ENCODE data around the gene CCDC85C. TPM values are rescaled to one million over a fixed set of nuclear protein-coding genes. Genes with fewer than 3 reads are reported as not detected.

Gene CCDC85C
- polyA plus RNA-seq, 1 of the 3 experiments (the other 2 are of a cell fraction): 9.6 TPM

- H3K4me3 ChIP-seq (ENCODE audit: low read depth in 2 of 2, low read length in 1 of 2): no peak overlapping the region
- H3K4me1 ChIP-seq (ENCODE audit: control insufficient read depth in 1 of 2, insufficient read depth in 2 of 2, low read depth in 1 of 2, low read length in 1 of 2): peaks cover 18 to 76% of the 10 kb centered on the region in 2 experiments
- H4K20me1 ChIP-seq (ENCODE audit: insufficient read depth): peaks cover 51% of the 10 kb centered on the region
- H3K9ac ChIP-seq: no peak overlapping the region
- no peaks in the 10 kb centered on the region for H3K27me3 ChIP-seq (ENCODE audit: insufficient read depth)
- peaks cover 88% of the 10 kb centered on the region for H3K79me2 ChIP-seq (ENCODE audit: insufficient read depth)
- no peaks in the 10 kb centered on the region for H3K36me3 ChIP-seq (replicated peaks in 1 of 2; ENCODE audit: control insufficient read depth in 1 of 2, insufficient read depth in 2 of 2, low read length in 1 of 2)
- H3K4me2 ChIP-seq: no peak overlapping the region
- TF ChIP-seq RXRA (IDR thresholded peaks at IDR 0.05; ENCODE audit: borderline replicate concordance, low read depth) (no peak), FOXJ3 (CRISPR knock-in tag; IDR thresholded peaks at IDR 0.05) (no peak), MEF2A (IDR thresholded peaks at IDR 0.05; ENCODE audit: borderline replicate concordance, low read depth) (no peak), EZH2phosphoT487 (IDR thresholded peaks at IDR 0.05; ENCODE audit: borderline replicate concordance, low read depth) (no peak), RAD21 (IDR thresholded peaks at IDR 0.05; ENCODE audit: low read length) (no peak), RCOR1 (IDR thresholded peaks at IDR 0.05; ENCODE audit: low read length) (no peak), FOXM1 (IDR thresholded peaks at IDR 0.05; ENCODE audit: low read depth) (no peak), EP300 (IDR thresholded peaks at IDR 0.05; ENCODE audit: borderline replicate concordance in 1 of 2, low read depth in 1 of 2, low read length in 1 of 2) (no peak), NRF1 (IDR thresholded peaks at IDR 0.05; ENCODE audit: low read depth, low read length) (no peak), POLR2AphosphoS5 (IDR thresholded peaks at IDR 0.05; ENCODE audit: low read depth, low read length) (no peak), TEAD4 (IDR thresholded peaks at IDR 0.05; ENCODE audit: borderline replicate concordance, insufficient read depth) (no peak)
- TF ChIP-seq, protein P1, sequence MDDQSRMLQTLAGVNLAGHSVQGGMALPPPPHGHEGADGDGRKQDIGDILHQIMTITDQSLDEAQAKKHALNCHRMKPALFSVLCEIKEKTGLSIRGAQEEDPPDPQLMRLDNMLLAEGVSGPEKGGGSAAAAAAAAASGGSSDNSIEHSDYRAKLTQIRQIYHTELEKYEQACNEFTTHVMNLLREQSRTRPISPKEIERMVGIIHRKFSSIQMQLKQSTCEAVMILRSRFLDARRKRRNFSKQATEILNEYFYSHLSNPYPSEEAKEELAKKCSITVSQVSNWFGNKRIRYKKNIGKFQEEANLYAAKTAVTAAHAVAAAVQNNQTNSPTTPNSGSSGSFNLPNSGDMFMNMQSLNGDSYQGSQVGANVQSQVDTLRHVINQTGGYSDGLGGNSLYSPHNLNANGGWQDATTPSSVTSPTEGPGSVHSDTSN (IDR thresholded peaks at IDR 0.05): no peak
- TF ChIP-seq, protein P2, sequence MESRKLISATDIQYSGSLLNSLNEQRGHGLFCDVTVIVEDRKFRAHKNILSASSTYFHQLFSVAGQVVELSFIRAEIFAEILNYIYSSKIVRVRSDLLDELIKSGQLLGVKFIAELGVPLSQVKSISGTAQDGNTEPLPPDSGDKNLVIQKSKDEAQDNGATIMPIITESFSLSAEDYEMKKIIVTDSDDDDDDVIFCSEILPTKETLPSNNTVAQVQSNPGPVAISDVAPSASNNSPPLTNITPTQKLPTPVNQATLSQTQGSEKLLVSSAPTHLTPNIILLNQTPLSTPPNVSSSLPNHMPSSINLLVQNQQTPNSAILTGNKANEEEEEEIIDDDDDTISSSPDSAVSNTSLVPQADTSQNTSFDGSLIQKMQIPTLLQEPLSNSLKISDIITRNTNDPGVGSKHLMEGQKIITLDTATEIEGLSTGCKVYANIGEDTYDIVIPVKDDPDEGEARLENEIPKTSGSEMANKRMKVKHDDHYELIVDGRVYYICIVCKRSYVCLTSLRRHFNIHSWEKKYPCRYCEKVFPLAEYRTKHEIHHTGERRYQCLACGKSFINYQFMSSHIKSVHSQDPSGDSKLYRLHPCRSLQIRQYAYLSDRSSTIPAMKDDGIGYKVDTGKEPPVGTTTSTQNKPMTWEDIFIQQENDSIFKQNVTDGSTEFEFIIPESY (IDR thresholded peaks at IDR 0.05; ENCODE audit: borderline replicate concordance, low read depth): no peak
- TF ChIP-seq, protein P3, sequence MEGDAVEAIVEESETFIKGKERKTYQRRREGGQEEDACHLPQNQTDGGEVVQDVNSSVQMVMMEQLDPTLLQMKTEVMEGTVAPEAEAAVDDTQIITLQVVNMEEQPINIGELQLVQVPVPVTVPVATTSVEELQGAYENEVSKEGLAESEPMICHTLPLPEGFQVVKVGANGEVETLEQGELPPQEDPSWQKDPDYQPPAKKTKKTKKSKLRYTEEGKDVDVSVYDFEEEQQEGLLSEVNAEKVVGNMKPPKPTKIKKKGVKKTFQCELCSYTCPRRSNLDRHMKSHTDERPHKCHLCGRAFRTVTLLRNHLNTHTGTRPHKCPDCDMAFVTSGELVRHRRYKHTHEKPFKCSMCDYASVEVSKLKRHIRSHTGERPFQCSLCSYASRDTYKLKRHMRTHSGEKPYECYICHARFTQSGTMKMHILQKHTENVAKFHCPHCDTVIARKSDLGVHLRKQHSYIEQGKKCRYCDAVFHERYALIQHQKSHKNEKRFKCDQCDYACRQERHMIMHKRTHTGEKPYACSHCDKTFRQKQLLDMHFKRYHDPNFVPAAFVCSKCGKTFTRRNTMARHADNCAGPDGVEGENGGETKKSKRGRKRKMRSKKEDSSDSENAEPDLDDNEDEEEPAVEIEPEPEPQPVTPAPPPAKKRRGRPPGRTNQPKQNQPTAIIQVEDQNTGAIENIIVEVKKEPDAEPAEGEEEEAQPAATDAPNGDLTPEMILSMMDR (IDR thresholded peaks at IDR 0.05): no peak
- TF ChIP-seq, protein P4, sequence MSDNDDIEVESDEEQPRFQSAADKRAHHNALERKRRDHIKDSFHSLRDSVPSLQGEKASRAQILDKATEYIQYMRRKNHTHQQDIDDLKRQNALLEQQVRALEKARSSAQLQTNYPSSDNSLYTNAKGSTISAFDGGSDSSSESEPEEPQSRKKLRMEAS (IDR thresholded peaks at IDR 0.05; ENCODE audit: low read depth): no peak
- CTCF ChIA-PET: interaction anchor here (0.9 kb wide), 1 partner anchor 41 kb away, joined by 7 read pairs; no protein-coding TSS in a partner anchor
- no peak for DNase-seq
- POLR2A ChIA-PET: no interaction called here
- no peaks in the 10 kb centered on the region for H3K9me3 ChIP-seq
- H3F3A ChIP-seq (replicated peaks; ENCODE audit: insufficient read depth): peaks cover 7% of the 10 kb centered on the region
- WGBS (ENCODE audit: low lambda C conversion rate): 92% methylated on average over 16 of the region's 16 CpGs
- no peaks in the 10 kb centered on the region for H3K9me2 ChIP-seq
- peak overlapping the region in 1 of 2 experiments; percentile 99; a peak in 1 of 4 replicates for H3K27ac ChIP-seq (ENCODE audit: low read depth in 2 of 2, low read length in 1 of 2)
- no peak overlapping the region for H2AFZ ChIP-seq (ENCODE audit: low read depth)
Observed at GRCh38 chr14:99559286-99559990, 44.6 kb downstream of the CCDC85C start.
